Inflammatory macrophage treated with lipopolysaccharide for 4 hours (primary cell): ENCODE results near the gene ADAMTS8.

Source experiments
- DNase-seq: peaks from one replicate; pipeline ENCODE4 v3.0.0-alpha.2; 2020

ADAMTS8 gene

DNA sequence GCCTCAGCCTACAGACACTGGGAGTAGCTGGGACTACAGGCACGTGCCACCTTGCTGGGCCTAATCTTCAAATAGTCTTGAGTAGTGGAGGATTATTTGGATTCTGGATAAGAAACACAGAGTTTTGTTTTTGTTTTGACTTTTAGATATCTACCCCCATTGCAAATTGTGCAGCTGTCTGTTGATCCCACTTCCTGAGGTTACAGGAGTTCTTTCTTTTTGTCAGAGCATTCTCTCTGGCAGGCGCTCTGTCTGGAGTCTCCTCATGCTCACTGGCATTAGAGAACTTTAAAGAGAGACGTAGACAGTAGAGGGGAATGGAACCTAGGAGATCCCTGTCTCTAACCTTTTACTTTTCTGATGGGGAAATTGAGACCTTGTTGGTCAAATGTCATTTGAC lies 7.8 kb upstream of the ADAMTS8 start:
- DNase-seq = no peak

DNA sequence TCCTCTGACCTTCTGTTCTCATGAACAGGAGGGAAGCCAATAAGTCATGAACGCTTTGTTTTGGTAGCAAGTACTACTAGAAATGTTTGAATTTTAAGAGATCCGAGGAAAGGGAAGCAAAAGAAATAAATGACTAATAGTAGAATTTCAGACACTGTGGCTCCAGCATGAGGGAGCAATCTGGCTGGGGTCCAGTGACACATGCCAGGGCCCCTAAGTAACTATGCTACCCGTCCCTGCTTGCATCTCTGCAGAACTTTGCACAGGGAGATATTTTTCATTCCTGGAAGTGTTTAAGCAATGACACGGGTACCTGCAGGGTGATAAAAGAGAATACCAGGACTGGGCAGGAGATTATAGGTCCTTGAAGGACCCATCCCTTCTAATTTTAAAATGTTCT lies 7.3 kb upstream of the ADAMTS8 start:
- DNase-seq = no peak

DNA sequence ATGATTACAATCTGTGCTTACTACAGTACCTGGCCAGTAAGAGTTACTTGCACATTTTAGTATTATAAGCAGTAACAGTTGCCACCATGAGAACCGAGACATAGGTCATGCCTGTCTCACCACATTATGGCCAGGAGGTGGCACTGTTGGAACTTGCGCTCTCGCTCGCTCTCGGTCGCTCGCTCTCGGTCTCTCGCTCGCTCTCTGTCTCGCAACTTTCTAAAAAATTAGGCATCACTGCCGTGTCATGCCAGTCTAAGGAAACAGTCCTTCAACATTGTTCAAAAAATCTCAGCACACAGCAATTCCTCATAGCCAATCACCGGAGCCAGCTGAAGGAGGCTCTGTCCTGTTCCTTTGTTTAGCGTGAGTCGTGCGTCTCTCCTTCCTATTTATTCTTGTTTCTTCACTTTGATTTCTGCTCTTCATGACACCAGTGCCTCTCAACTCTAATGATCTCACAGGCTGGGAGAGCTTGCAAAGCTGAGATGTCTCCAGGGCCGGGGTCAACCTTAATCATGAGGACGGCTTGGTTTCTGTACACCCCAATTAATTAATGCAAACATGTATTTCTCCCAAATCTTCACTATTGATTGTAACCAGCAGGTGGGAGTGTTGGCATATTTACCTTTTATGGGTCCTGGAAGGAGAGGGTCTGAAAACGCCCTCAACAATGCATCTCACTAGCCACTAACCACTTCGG lies 6.3 kb upstream of the ADAMTS8 start:
- DNase-seq = peak; percentile 75

DNA sequence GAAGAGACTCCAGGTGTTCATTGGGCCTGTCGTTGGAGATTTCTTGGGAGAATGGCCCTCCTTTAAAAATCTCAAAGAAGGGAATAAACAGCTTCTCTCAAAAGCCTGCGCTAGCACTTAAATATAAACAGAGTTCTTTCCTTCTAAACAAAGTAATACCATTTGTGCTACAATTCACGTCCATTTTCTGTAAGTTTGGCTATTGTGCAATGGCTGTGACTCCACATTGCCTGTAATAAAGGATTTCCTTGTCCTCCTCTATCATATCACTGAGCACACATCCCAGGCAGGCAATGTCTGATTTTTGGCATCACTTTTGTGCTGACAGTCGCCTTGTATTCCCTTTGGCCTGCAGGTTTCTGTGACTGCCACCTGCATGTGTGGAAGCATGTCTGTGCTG lies 4.9 kb upstream of the ADAMTS8 start:
- no peak for DNase-seq

DNA sequence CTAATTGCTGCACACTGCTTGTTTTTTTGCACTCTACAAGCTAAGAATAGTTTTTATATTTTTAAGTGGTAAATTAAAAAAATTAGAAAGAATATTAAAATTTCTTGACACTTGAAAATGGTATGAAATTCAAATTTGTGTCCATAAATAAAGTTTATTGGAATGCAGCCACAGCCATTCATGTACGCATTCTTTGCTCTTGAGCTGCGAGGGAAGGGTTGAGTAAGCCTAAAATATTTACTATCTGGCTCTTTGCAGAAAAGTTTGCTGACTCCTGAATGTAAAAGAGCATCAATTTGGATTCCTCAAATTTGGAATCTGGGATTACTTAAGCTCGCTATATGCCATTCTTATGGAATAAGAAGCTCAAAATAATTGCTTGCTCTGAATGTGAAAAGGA lies 3.4 kb upstream of the ADAMTS8 start:
- no peak for DNase-seq

DNA sequence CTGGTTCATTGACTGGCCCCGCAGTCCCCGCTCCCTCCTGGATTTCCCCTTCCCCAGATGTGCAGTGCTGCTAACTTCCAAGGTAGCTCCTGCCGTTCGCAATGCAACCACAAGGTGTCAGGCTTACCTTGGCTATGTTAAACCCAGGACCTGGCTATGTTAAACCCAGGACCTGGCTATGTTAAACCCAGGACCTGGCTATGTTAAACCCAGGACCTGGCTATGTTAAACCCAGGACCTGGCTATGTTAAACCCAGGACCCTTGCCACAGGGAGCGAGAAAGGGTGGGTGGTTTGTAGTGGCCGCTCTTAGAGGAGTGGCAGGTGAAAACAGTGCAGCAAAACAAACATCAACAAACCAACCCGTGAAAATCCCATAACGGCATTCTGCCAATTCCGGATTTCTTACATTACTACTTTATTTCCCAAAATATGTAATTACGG lies 2.9 kb upstream of the ADAMTS8 start:
- DNase-seq = peak; percentile 56

DNA sequence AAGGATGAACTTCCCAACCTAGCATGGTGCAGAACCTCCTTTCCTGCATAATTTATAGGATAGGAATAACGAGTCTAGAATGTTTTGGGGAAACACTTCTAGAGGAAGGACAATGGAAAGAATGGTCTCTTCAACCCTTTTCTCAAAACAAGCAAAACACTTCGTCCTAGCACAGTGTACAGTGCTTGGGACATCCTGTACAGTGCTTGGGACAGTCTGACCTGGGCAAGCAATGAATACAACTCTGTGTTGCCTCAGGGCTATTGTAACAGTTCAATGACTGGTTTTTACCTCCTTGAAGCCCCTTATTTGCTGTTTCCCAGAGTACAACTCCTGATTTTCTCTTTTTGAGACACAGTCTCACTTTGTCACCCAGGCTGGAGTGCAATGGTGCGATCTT lies 1.6 kb upstream of the ADAMTS8 start:
- DNase-seq = no peak

DNA sequence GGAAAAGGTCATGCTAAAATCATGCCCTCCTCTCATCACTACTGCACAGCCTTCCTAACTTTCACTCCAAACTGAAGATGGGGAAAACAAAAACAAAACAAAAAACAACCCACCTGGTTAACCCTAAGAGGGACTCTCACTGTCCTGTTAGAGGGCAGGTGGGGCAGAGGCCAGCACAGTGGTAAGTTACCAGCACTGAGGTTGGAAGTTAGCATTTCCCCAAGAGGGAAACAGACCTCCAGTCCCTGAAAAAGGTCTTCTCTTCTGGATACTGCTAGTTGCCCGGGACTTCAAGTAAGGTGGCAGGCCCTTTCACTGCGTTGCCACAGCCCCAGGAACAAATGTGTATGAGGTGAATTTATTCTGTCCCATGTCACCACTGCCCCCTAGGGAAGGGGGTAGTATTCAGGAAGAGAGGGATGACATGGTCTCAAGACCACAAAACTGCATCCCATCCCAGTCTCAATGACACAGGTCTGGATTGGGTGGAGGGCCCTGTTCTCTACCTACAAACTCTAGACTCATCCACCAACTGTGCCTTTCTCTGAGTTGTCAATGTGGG lies 792 bp upstream of the ADAMTS8 start:
- no peak for DNase-seq

DNA sequence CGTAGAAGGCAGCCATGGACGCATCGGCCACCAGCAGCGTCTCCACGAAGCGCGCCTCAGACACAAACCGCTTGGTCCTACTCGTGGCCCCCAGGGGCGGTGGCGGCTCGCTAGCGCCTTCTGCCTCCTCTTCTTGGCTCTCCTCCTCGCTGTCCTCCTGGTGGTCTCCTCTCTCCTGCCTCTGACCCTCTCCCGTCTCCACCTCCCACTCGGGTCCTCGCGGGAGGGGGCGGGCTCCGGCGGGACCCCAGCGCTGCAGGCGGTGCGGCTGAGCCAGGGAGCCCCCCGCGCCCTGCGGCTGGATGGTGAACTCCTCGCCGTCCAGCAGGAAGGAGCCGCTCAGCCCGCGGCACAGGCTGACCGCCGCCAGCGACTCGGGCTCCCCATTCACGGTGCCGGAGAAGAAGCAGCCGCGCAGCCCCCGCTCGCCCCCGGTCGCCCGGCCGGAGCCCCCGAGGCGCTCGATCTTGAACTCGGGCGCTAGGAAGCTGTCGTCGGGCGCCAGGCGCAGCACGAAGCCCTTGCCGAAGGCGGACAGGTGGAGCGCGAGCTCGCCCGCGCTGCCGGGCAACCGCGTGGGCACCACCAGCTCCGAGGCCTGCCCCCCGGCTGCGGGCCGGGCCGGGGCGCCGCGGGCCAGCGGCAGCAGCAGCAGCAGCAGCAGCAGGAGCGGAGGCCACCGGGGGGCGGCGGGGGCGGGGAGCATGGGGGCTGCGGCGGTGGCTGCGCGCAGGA lies 661 bp downstream of the ADAMTS8 start:
- no peak for DNase-seq

DNA sequence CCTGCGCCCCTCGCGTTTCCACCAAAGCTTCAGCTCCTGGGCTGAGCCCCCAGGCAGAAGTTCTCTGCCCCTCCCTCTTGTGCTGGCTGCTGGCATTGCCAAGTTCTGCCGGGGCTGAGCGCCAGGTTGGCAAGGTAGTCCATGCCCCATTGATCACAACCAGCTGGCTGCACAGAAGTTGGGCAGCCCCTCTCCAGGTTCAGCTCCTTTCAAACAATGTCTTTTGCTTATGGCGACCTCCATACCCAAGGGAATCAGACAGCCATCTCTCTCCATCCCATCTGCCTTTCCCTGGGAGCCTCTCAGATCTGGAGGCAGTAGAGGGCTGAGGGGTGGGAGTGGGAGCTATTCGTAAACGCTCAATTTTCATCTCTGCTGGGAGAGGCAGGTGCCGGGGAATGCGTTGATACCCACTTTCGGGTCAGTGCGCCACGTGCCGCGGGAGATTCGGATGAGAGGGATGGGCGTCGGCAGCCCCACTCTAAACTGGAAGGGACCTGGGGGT lies 1.5 kb downstream of the ADAMTS8 start:
- DNase-seq = no peak

DNA sequence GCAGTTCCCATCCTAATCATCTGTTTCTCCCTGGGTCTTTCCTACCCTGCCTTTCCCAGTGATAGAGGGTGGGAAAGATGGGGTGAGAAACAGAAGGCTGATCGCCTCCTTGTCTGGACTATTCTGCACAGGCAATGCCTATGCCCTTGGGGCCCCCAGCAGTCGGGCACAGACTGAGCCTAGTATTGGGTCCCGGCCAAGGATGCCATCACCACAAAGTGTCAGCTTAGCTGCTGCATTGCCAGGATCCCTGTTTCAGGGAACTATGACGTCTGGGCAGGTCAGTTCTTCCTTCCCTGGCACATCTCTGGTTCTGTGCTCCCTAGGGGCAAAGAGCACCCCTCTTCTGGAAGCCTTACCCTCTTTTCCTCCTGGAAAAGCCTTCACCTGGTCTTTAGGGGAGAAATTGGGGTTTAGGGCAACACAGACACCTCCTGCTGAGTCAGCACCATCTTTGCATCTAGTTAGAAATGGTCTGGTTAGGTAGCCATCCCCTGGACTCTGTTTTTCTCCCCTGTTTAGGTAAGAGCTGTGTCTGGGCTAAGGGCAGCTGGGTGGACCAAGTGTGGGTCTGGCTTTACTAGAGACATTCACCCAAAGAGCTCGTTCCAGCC lies 2.1 kb downstream of the ADAMTS8 start:
- no peak for DNase-seq

DNA sequence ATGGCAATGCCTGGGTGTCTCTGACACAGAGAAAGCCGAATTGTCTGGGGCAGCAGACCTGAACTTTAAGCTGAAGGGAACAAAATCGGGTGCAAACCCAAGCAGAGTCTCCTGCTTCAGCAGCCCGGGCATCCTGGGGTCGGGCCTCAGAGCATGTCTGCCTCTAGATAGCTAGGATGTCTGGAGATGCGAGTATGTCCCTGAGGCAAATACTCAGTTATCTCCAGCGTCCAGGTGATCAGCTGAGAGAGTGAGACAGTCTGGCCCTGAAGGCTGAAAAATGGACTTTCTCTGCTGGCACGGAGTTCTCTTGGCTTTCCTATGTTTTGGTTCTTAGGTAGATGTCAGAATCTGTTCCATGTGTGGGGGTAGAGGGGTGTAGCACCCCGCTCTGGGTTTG lies 3.3 kb downstream of the ADAMTS8 start:
- no peak for DNase-seq

DNA sequence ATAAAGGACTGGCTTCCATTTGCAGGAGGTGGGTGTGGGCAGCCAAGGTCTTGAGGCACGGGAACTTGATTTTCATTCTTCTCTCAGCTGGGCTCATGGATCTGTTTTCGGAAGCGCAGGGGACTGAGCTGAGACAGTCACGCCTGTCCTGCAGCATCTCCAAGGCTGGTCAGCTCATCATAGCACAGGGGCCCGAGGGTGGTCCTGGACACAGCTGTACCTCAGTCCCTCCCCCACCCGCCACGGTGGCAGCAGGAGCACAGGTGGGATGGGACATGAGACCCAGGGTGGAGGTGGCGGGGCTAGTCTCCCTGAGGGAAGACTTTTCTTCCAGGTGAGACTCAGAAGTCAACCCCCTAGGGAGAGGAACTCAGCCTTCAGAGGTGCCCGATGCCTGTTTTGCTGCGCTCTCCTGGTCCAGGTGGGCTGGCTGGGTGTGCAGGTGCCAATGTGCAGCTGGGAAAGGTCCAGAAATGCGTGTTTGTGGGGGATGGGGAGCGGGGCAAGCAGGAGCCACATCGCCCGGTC lies 3.7 kb downstream of the ADAMTS8 start:
- no peak for DNase-seq

DNA sequence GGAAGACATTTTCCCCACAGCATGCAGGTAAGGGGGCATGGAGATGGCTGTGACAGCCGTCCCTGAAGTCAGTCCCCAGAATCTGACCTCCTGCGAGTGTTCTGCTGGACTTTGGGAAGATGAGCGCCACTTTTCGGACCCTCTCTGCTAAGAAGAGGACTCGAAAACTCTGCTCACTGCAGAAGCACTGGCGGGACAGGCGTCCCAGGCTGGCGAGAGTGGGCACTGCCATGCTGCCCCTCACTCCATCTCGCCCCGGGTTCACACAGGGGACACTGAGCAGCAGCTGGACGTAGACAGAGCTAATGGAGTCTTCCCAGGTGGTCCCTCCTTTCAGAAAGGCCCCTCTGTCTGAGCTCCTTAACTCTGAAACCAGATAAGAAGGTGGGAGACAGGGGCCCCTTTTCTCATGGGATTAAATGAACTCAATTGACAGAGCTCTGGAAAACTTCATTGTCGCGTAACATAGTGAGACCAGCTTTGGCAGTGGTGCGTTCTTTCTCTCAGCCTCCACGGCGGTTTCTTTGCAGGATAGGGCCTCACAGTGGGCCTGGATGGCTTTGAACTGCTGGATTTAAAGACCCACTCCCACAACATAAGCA lies 4.8 kb downstream of the ADAMTS8 start:
- no peak for DNase-seq

DNA sequence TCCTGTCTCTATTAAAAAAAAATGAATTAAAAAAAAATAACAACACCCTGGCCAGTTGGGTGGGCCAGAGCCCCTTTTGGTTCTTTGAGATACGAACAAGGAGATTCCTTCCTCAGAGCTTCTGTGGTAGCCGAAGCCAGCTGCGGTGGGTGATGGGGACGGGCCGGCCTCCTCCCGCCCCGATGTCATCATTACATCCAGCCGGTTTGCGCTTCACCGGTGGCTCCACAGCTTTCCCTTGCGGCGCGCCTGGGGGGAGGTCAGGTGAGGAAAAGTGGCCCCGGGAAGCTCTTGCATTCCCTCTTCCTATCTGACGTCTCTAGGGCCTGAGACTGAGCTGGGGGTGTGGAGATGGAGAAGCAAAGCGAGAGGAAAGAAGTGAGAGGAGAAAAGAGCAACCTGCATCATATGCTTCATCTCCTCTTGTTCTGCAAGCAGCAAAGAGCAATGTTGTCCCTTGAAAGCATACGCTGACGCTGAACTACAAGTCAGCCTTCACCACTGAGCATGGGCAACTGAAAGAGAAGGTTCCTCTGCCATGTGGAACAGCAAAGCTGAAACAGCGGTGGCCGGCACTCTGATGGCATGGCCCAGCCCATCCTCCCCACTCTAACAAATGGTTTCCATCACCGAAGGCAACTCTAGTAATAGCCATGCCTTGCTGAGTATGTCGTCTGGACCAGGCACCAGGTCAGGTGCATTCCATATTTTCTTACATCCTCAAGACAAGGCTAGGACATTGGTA lies 6.0 kb downstream of the ADAMTS8 start:
- no peak for DNase-seq

DNA sequence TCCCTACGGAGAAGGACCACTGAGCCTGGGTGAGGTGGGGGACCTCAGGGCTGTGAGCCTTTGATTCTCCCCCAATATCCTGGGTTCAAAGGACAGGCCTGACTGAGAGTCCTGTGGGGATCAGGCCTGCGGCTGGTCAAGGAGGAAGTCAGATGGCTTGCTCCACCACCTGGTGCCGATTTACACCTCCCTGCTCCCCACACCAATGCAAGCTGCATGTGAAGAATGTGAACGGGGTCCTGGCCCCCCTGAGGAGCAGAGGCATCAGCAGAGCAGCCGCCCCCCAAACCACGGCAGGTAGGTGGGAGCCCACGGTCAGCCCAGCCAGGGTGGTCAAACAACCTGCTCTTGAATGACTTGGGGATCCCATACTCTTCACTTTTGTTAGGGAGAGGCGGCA lies 6.7 kb downstream of the ADAMTS8 start:
- DNase-seq = no peak

DNA sequence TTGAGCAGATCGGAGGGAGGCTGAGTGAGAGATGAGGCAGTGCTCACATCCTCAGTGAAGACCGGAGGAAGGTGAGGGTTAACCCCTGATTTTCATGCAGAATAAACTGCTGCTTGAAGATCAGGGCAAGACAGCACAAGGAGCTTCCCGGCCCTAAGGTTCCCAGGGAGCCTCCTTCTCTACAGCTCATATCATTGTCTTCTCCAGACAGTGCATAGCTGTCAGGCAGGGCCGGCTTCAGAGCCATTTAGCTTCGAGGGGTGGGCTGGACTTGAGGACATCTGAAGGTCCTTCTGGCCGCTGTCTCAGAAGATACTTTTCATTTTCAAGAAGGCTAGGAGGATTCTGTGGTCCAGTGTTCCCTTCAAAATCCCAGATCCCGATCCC lies 7.2 kb downstream of the ADAMTS8 start:
- DNase-seq = no peak

DNA sequence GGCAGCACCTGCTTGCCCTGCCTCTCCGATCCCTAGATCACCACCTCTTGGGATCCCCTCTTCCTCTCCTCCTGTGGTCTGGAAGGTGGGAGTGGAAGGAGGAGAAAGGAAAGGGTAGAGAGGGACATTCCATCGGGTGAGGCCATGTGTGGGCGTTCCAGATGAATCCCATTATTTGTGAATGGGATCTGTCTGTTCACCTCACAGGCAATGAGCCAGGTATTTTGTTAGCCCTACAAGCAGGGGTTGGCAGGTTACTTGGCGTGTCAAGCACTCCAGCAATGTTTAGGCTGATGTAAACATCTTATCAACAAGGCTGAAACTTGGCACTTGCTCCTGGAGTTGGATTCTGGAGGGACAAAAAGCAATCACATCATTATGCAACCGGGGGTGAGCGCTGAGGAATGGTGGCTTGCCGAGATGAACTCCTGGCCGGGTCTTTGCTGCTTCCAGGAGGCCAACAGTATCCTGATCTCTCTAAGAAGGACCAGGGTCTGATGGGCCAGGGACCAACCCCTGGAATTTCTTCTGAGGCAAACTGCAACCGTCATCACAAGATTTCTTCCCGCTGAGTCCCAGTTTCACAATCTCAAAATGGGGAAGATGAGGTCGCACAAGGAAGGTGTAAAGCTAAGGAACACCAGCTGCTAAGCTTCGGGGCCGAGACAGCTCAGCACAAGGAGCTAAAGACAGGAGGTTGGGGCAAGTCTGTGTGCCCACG lies 7.8 kb downstream of the ADAMTS8 start:
- peak; percentile 46 for DNase-seq

DNA sequence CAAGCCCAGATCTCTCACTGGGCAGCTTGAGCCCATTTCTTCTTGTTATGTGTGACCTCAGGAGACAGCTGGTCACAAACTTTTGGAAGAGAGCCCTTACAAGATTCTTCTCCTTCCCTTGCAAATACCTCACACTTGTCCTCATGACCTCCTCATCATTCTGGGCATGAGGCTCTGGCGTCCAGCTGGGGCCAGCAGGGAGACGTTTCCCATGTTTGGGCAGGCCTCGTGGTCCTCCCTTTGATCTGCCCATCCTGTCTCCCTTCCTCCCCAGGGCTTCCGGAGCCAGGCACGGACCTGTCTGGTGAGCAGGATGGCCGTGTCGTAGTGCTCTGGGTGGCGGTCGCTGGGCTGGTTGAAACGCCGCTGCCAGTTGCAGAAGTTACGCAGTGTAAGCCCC lies 9.7 kb downstream of the ADAMTS8 start:
- DNase-seq = no peak

DNA sequence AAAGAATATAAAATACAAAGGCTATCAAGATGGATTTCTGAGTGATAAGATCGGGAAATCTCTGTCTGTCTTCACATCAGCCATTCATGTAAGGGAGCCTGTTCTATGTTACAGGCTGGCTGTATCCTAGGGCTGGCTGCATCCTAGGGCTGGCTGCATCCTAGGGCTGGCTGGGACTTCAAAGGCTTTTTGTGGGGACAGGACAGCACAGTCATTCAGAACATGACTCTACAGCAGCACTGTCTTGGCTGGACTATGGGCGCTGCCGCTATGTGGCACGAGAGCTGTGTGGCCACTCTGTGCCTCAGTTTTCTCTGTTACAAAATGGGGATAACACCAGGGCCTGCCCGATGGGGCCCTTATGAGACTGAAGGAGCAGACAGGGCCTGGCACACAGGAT lies 10.2 kb downstream of the ADAMTS8 start:
- no peak for DNase-seq

DNA sequence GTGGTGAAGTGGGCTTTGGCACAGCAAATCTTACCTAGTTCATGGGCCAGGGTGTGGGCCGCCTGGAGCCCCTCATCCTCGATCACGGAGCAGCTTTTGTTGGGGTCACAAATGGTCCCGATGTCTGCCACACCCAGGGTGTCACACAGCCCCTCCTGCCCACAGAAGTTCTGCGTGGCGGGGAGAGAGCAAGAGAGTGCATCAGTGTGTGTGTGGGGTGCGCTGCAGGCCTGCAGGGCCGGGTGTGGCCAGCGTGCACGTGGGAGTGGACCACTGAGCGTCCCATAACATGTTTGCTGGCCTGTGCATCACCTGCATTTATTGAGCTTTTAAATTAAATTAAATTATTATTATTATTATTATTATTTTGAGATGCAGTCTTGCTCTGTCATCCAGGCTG lies 11.5 kb downstream of the ADAMTS8 start:
- DNase-seq = no peak

DNA sequence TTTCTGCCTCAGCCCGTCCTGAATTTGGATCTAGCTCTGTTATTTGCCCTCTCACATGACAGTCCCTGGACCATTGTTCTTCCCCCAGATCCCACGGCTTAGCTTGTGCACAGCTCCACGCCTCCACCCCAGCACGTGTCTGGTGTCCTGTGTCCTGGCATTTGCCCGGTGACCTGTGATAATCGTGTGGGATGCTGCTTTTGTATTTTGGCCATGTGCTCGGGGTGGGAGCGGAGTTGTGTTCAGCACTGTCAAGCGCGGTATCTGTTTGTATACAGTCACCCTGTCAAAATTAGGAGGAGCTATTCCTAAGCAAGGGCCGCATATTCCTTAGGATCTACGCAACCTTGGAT lies 11.9 kb downstream of the ADAMTS8 start:
- DNase-seq = no peak
